Upper lobe of right lung (tissue), 1 donor: Measurements from ENCODE around the gene CDC42EP1. TPM values are rescaled to one million over a fixed set of nuclear protein-coding genes. Genes with fewer than 3 reads are reported as not detected.

Experiments
- ATAC-seq: fragments of 200-7000 bp; cut with Tn5 transposase; one replicate; pipeline ENCODE4 v1.9.1; 2020; ENCODE audit warnings: mild to moderate bottlenecking, moderate library complexity
- DNase-seq: peaks from one replicate; pipeline ENCODE4 v3.0.0-alpha.2; 2020
- H3K27ac ChIP-seq: fragments of 200-600 bp; one replicate; pipeline ENCODE4 v1.8.0; 2022
- H3K27me3 ChIP-seq: fragments of 200-600 bp; one replicate; pipeline ENCODE4 v1.8.0; 2022; ENCODE audit warnings: mild to moderate bottlenecking
- H3K36me3 ChIP-seq: fragments of 200-600 bp; one replicate; pipeline ENCODE4 v1.8.0; 2022
- H3K4me1 ChIP-seq: fragments of 200-600 bp; one replicate; pipeline ENCODE4 v1.8.0; 2022
- H3K4me3 ChIP-seq: fragments of 200-600 bp; one replicate; pipeline ENCODE4 v1.8.0; 2022; ENCODE audit warnings: mild to moderate bottlenecking
- H3K9me3 ChIP-seq: fragments of 200-600 bp; one replicate; pipeline ENCODE4 v1.8.0; 2022
- CTCF ChIP-seq: fragments of 200-600 bp; IDR thresholded peaks from one replicate; pipeline ENCODE4 v1.8.0; 2022; ENCODE audit warnings: antibody characterized with exemption
- intact Hi-C: fragments of 100-400 bp; cut with DNase I; formaldehyde crosslinking; loops from one replicate; pipeline ENCODE4 v1.11.0; 2022
- total RNA-seq: library from RNA; stranded (reverse); fragmentation: NEBNext Ultra II Directional; extraction: Animal tissue kit (Norgen Biotek cat#: 25700); gene quantifications from one replicate; pipeline ENCODE4 v1.2.1, GENCODE V29; 2021
- donor health status: DM: no; HTN: yes; CAD: no; lungs with severe emphysema.

The CDC42EP1 gene
- total RNA-seq, 1 donor from 2014 or later: 73.9 TPM

DNA sequence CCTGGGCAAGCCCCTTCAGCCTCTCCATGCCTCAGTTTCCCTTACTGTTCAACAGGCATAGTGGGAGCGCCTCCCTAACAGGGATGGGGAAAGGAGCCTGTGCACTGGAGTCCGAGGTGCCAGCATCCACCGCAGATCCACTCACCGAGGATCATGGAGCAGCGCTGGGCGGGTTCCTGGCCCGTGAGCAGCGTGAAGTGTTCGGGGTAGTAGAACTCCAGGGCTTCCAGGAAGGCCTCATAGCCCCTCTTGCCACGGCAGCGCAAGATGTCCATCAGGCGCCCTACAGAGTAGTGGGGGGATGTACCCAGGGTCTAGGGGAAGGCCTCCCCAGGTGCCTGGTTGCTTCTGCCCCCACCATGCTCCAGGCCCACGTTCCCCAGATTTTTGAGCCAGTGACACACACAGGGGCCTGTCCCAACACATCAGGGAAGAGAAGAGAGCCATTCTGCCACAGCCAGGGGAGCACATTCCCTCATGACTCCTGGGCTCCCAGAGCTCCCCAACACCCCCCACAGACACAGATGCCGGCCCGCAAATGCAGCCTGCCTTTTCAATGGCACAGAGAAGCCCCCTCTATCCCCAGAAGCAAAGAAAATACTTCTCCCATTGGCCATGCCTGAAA, 42.3 kb upstream of the CDC42EP1 start:
- H3K4me3 ChIP-seq: peak overlapping the region; percentile 63
- DNase-seq (no peak), ATAC-seq (no peak)
- intact Hi-C loops: no loop called here
- no peaks in the 10 kb centered on the region for H3K36me3 ChIP-seq
- no peak for TF ChIP-seq CTCF
- no peak overlapping the region for H3K27ac ChIP-seq
- H3K9me3 ChIP-seq: no peaks in the 10 kb centered on the region
- H3K27me3 ChIP-seq: no peaks in the 10 kb centered on the region
- H3K4me1 ChIP-seq: peaks cover 11% of the 10 kb centered on the region

DNA sequence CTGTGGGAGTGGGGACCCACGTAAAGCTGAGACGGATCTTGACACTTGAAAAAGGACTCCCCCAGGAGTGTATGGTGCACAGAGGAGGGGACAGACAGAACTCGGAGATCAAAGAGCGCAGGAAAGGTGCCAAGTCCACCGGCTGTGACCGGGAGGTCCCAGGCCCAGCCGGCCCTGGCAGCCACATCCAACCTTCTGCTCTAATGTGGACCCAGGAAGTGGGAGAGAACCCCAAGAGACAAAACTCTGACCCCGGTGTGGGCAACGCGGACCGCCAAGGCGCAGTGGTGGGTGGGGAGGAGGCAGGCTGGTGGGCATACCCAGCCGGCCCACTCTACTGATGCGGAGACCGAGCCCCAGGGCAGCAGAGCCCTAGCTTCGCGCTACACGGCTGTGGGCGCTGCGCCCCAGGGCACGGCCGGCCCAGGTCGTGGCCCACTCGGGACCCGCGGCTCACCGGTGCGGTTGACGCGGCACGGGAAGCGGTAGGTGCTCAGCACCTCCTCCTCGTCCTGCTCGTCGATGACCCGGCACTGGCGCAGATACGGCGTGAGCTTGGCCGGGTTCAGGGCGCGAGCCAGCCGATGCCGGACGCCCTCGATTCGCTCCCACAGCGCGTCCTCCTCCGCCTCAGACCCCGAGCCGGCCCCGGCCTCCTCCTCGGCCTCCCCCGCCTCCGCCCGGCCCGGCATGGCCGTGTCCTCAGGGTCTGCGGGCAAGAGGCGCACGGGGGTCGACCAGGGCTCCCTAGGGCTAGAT, 41.6 kb upstream of the CDC42EP1 start:
- H3K27ac ChIP-seq: peak overlapping the region; percentile 42
- no peaks in the 10 kb centered on the region for H3K27me3 ChIP-seq
- intact Hi-C loops: no loop called here
- no peaks in the 10 kb centered on the region for H3K9me3 ChIP-seq
- no peak for TF ChIP-seq CTCF
- no peaks in the 10 kb centered on the region for H3K36me3 ChIP-seq
- DNase-seq (no peak), ATAC-seq (peak; percentile 29)
- H3K4me1 ChIP-seq: peaks cover 9% of the 10 kb centered on the region
- H3K4me3 ChIP-seq: peak overlapping the region; percentile 63

DNA sequence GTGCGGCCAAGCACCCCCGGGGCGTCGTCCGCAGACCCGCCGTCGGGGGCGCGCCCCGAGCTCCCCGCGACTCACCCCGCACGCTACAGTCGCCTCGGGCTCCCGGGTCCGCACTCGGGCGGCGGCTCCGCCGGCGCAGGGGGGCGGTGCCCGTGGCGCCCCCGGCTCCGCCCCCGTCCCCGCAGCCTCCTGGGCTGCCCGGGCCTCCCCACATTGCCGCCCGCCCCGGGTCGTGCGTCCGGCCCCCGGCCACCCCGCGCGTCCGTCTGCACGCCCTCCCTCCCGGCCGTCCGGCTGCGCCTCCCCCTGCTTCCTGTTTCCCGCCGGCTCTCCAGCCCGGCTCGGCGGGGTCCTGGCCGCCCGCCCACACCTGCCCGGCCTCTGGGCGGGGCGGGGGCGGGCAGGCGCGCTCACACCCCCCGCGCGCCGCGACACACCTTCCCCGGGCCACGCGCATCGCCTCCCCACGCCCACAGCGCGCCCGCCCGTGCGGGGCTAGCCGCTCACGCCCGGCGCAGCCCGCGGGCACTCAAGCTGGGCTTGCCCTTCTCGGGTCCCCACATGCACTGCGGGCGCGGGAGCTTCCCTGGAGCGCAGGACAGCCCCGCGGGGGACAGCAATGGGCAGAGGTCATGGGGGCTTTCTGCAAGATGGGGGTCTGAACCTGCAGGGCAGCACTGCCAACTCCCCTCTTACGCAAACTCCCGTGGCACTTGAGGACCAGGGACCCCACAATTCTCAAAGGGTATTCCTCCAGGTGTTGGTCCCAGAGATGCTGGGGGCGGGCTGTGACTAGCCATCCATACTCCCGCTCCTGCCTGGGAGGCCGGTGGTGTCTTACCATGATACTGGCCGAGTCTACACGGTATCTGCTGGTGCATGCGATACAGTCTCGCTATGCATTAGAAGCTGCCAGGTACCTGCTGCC, 40.7 kb upstream of the CDC42EP1 start, which contains the start of gene CARD10:
CARD10 (minus strand) TSS at position 148 of the 928 bp plus-strand sequence. CDS start 215 bp downstream, outside the sequence.
- Histone ChIP-seq H3K4me3 (peak within 1 kb of the TSS; percentile 63), H3K9me3 (no peaks in the 10 kb centered on the region), H3K4me1 (peaks cover 9% of the 10 kb centered on the region), H3K27ac (peak within 1 kb of the TSS; percentile 42), H3K27me3 (no peaks in the 10 kb centered on the region), H3K36me3 (no peaks in the 10 kb centered on the region)
- TF ChIP-seq CTCF: no peak
- DNase-seq (no peak), ATAC-seq (peak; percentile 73)
- intact Hi-C loops: no loop called here

- ATAC-seq: no peak
- intact Hi-C loops: no loop called here
- Histone ChIP-seq H3K27me3 (no peaks in the 10 kb centered on the region), H3K27ac (no peak overlapping the region), H3K36me3 (no peaks in the 10 kb centered on the region), H3K4me3 (no peak overlapping the region), H3K4me1 (peaks cover 14% of the 10 kb centered on the region), H3K9me3 (no peaks in the 10 kb centered on the region)
- TF ChIP-seq CTCF: no peak
- no peak for DNase-seq
Observed at GRCh38 chr22:37520776-37521191, 39.5 kb upstream of the CDC42EP1 start.

GRCh38 chr22:37521236-37521739, 39.0 kb upstream of the CDC42EP1 start:
- no peak overlapping the region for H3K4me3 ChIP-seq
- TF ChIP-seq CTCF: no peak
- no peaks in the 10 kb centered on the region for H3K27me3 ChIP-seq
- H3K4me1 ChIP-seq: peaks cover 14% of the 10 kb centered on the region
- H3K27ac ChIP-seq: no peak overlapping the region
- no peak for ATAC-seq
- H3K9me3 ChIP-seq: no peaks in the 10 kb centered on the region
- intact Hi-C loops: no loop called here
- no peaks in the 10 kb centered on the region for H3K36me3 ChIP-seq
- no peak for DNase-seq
